ENCODE results near the gene MVD.

Gene MVD

GRCh38 chr16:88640498-88641247, 22.2 kb downstream of the MVD start:
- FAIRE-seq (no peak), DNase-seq (ENCODE audit: insufficient read length, low spot score) (no peak)
- no peak for TF ChIP-seq POLR2A (IDR thresholded peaks at IDR 0.05; ENCODE audit: low read depth, low read length)

GRCh38 chr16:88640039-88640495, 22.8 kb downstream of the MVD start:
- DNase-seq (ENCODE audit: insufficient read length, low spot score) (no peak), FAIRE-seq (no peak)
- no peak for TF ChIP-seq POLR2A (IDR thresholded peaks at IDR 0.05; ENCODE audit: low read depth, low read length)

- no peak for TF ChIP-seq POLR2A (IDR thresholded peaks at IDR 0.05; ENCODE audit: low read depth, low read length)
- no peak for DNase-seq (ENCODE audit: insufficient read length, low spot score)
- FAIRE-seq: no peak
These were observed 23.5 kb downstream of the MVD start for GRCh38 chr16:88639231-88640038.

- TF ChIP-seq POLR2A (IDR thresholded peaks at IDR 0.05; ENCODE audit: low read depth, low read length): no peak
- FAIRE-seq: no peak
These were observed 24.3 kb downstream of the MVD start, which contains the start of gene IL17C for GRCh38 chr16:88638323-88639230. IL17C (plus strand) TSS chr16:88638572; CDS start chr16:88638642, 70 bp downstream.

GRCh38 chr16:88636488-88637265, 26.2 kb downstream of the MVD start:
- no peak for FAIRE-seq
- no peak for DNase-seq (ENCODE audit: insufficient read length, low spot score)
- TF ChIP-seq POLR2A (IDR thresholded peaks at IDR 0.05; ENCODE audit: low read depth, low read length): no peak

More at GRCh38 chr16:88638323-88639230, 24.3 kb downstream of the MVD start, which contains the start of gene IL17C:
- no peak for DNase-seq (ENCODE audit: insufficient read length, low spot score)

GRCh38 chr16:88635671-88636319, 27.1 kb downstream of the MVD start:
- DNase-seq (ENCODE audit: insufficient read length, low spot score) (no peak), FAIRE-seq (no peak)
- TF ChIP-seq POLR2A (IDR thresholded peaks at IDR 0.05; ENCODE audit: low read depth, low read length): no peak

GRCh38 chr16:88634994-88635670, 27.8 kb downstream of the MVD start:
- DNase-seq (ENCODE audit: insufficient read length, low spot score) (peak; percentile 66), FAIRE-seq (no peak)
- no peak for TF ChIP-seq POLR2A (IDR thresholded peaks at IDR 0.05; ENCODE audit: low read depth, low read length)

- FAIRE-seq (no peak), DNase-seq (ENCODE audit: insufficient read length, low spot score) (no peak)
- no peak for TF ChIP-seq POLR2A (IDR thresholded peaks at IDR 0.05; ENCODE audit: low read depth, low read length)
These were observed 28.5 kb downstream of the MVD start for GRCh38 chr16:88634141-88634993.

- TF ChIP-seq POLR2A (IDR thresholded peaks at IDR 0.05; ENCODE audit: low read depth, low read length): no peak
- FAIRE-seq: no peak
- DNase-seq (ENCODE audit: insufficient read length, low spot score): no peak
These were observed 29.2 kb downstream of the MVD start for GRCh38 chr16:88633684-88634140.

- FAIRE-seq: no peak
- TF ChIP-seq POLR2A (IDR thresholded peaks at IDR 0.05; ENCODE audit: low read depth, low read length): no peak
- DNase-seq (ENCODE audit: insufficient read length, low spot score): no peak
These were observed 30.3 kb downstream of the MVD start for GRCh38 chr16:88632587-88632930.

- FAIRE-seq (no peak), DNase-seq (ENCODE audit: insufficient read length, low spot score) (no peak)
- no peak for TF ChIP-seq POLR2A (IDR thresholded peaks at IDR 0.05; ENCODE audit: low read depth, low read length)
These were observed 30.8 kb downstream of the MVD start for GRCh38 chr16:88631920-88632586.
